Endothelial cell of umbilical vein (primary cell): ENCODE data around the gene SPATA3.

Source experiments
- CTCF ChIP-seq, 2 donors: IDR thresholded peaks; 1 replicate in 1 of 2; 2 replicates in 1 of 2; pipeline ENCODE4 v1.5.1; 2011; ENCODE audit warnings: low read length in 2 of 2, mild to moderate bottlenecking in 2 of 2, moderate library complexity in 2 of 2, control low read depth in 1 of 2, inconsistent platforms in 1 of 2, low read depth in 1 of 2; ENCODE audit not compliant: insufficient read depth in 1 of 2; ENCODE audit errors: extremely low read depth in 1 of 2
- EZH2 ChIP-seq: IDR thresholded peaks from 2 replicates; pipeline ENCODE4 v1.6.1; 2012; ENCODE audit warnings: borderline replicate concordance, low read depth, mild to moderate bottlenecking, moderate library complexity, low read length, inconsistent platforms; ENCODE audit not compliant: severe bottlenecking
- FOS ChIP-seq: IDR thresholded peaks from 2 replicates; pipeline ENCODE4 v1.6.1; 2011; ENCODE audit warnings: mild to moderate bottlenecking, low read length, moderate library complexity, borderline replicate concordance; ENCODE audit not compliant: insufficient read depth
- JUN ChIP-seq: IDR thresholded peaks from 2 replicates; pipeline ENCODE4 v1.6.1; 2011; ENCODE audit warnings: borderline replicate concordance, low read depth; ENCODE audit not compliant: insufficient read length, insufficient read depth
- MAX ChIP-seq: IDR thresholded peaks from 2 replicates; pipeline ENCODE4 v1.6.1; 2011; ENCODE audit not compliant: insufficient read depth, insufficient read length
- MYC ChIP-seq: IDR thresholded peaks from one replicate; pipeline ENCODE4 v1.6.1; 2011; ENCODE audit warnings: mild to moderate bottlenecking, low read depth, low read length
- POLR2A ChIP-seq: IDR thresholded peaks from 2 replicates; pipeline ENCODE4 v1.6.1; 2012; ENCODE audit warnings: low read depth, mild to moderate bottlenecking, control low read depth, low read length
- POLR2AphosphoS5 ChIP-seq: IDR thresholded peaks from 2 replicates; pipeline ENCODE4 v1.6.1; 2012; ENCODE audit warnings: low read depth, mild to moderate bottlenecking, control low read depth, low read length, moderate library complexity; ENCODE audit not compliant: insufficient read depth

DNA sequence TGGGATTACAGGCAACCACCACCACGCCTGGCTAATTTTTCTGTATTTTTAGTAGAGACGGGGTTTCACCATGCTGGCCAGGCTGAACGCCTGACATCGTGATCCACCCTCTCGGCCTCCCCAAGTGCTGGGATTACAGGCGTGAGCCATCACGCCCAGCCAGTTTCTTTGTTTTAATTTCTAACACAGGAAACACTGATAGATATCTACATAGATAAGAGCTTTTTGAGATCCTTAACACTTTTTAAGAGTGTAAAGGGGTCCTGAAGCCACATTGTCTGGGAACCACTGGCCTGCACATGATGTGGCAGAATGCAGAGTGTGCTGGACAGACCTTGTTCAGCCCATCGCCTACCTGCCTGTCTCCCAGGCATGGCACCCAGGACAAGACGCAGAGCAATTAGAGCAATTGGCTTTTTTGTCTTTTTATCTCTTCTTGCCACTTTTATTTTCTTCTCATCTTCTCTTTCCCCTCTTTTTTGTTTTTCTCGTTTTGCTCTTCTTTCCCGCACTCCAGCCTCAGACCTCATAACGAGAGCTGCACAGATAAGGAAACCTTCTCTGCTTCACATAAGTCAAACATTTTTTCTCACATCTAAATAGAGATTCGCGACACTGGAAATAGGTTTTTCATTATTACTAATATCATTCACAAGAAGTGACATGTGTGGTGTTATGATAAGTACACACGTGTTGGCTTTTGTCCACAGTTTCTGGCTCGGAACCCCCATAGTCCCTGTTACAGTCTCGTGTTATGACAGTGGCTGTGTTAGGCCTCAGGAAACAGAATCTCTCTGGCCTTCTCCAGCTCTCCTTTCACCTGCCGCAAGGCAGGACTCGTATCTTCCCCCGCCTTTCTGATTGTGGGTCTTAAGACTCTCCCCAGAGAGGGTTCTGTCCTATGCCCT is 45.7 kb upstream of the SPATA3 start:
- no peak for TF ChIP-seq CTCF (IDR thresholded peaks at IDR 0.05; ENCODE audit: extremely low read depth in 1 of 2, insufficient read depth in 1 of 2, low read depth in 1 of 2, low read length in 2 of 2)
- no peak for TF ChIP-seq POLR2A
- TF ChIP-seq EZH2 = no peak
- TF ChIP-seq POLR2AphosphoS5 = no peak
- TF ChIP-seq JUN = no peak
- TF ChIP-seq FOS = no peak
- no peak for TF ChIP-seq MAX
- no peak for TF ChIP-seq MYC
